HG02840 (cell line): ENCODE results near the gene LRRC57.
A peak's percentile ranks its signal among the peaks of the same experiment; 100 is the strongest.

Experiments used
- ATAC-seq: cut with Tn5 transposase; IDR thresholded peaks from one replicate; pipeline ENCODE4 v1.9.1; 2021; ENCODE audit warnings: mild to moderate bottlenecking, moderate library complexity, moderate number of reproducible peaks; ENCODE audit not compliant: unreplicated experiment, low FRiP score

LRRC57 gene

GRCh38 chr15:42493679-42494078, 54.9 kb downstream of the LRRC57 start:
- ATAC-seq: no peak

DNA sequence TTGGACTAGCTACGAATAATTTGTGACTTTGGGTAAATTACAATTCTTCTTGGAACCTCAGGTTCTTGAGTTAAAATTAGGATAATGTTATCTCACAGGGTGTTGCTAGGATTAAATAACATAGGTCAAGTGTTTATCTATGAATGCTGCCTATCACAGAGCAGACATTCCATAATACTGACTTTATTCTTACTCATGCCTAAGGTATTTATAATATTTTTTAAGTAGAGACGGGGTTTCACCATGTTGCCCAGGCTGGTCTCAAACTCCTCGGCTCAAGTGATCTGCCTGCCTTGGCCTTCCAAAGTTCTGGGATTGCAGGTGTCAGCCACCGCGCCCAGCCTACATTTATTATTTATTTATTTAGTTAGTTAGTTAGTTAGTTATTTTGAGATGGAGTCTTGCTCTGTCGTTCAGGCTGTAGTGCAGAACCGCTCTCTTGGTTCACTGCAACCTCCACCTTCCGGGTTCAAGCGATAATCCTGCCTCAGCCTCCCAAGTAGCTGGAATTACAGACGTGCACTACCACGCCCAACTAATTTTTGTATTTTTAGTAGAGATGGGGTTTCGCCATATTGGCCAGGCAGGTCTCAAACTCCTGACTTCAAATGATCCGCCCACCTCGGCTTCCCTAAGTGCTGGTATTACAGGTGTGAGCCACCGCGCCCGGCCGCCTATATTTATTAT, 56.9 kb downstream of the LRRC57 start:
- ATAC-seq: no peak

GRCh38 chr15:42490671-42491538, 57.7 kb downstream of the LRRC57 start, which contains the start of gene ZNF106:
TSS of gene ZNF106 (minus strand) at chr15:42491141. CDS start at chr15:42472289, 18,852 bp downstream.
- ATAC-seq: peak; percentile 66

- no peak for ATAC-seq
Observed at GRCh38 chr15:42490291-42490670, 58.3 kb downstream of the LRRC57 start.
